ENCODE measurements around the gene PSMD1. TPM values are rescaled to one million over a fixed set of nuclear protein-coding genes. Genes with fewer than 3 reads are reported as not detected.

Gene PSMD1
- total RNA-seq, 2 experiments from 2014 or later: 27.9 to 31.3 TPM

DNA sequence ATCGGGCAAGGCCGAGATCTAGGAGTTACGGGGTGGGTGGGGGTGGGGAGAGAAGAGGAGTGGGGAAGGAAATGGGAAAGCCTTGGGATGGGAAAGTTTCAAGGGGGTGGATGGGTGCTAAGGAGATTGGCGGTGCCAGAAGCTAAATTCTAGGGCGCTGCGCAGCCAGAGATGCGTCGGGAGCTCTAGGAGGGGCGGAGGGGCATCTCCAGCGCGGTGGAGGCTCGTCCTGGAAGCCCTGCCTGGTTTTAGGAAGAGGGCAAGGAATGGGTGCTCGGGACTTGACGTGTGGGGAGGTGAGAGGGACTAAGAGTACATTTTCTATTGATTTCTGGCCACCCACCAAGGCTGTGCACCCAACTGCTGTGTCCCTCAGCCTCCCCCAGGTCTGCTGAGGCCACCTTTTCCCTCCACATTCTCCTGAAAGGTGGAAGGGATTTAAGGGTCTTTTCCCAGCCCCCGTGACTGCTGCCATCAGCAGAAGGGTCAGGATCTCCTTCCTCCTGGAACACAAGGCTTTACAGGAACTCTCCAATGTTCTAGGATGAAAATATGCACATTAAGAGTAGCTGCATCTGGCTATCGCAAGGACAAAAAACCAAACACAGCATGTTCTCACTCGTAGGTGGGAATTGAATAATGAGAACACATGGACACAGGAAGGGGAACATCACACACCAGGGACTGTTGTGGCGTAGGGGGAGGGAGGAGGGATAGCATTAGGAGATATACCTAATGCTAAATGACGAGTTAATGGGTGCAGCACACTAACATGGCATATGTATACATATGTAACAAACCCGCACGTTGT lies 18.0 kb upstream of the PSMD1 start:
- ChIA-PET CTCF (interaction anchor here (0.8 kb wide), 1 partner anchor 14 kb away, joined by 3 read pairs; no protein-coding TSS in a partner anchor), POLR2A (interaction anchor here (0.8 kb wide), 1 partner anchor 14 kb away, joined by 5 read pairs; no protein-coding TSS in a partner anchor)
- Mint-ChIP-seq H3K27me3 (peaks cover 75% of the 10 kb centered on the region), H3K4me1 (ENCODE audit: low read depth) (no peaks in the 10 kb centered on the region), H3K36me3 (ENCODE audit: low read depth) (no peaks in the 10 kb centered on the region), H3K9me3 (no peaks in the 10 kb centered on the region), H3K27ac (no peak overlapping the region), H3K4me3 (peak overlapping the region; percentile 74)
- DNase-seq (no peak), ATAC-seq (ENCODE audit: poor library complexity) (no peak)
- no peak overlapping the region for H3K27ac ChIP-seq (ENCODE audit: low read depth in 1 of 2, low read length in 2 of 2)
- H3K4me3 ChIP-seq (ENCODE audit: low read length): no peak overlapping the region
- intact Hi-C loops (cut with DNase I, micrococcal nuclease): no loop called here
- peaks cover 7% of the 10 kb centered on the region for H3K4me1 ChIP-seq (ENCODE audit: insufficient read depth, low read length)
- no peaks in the 10 kb centered on the region for H3K9me3 ChIP-seq (ENCODE audit: control insufficient read depth in 1 of 2, insufficient read depth in 1 of 2, low read length in 2 of 2)
- no peaks in the 10 kb centered on the region for H3K36me3 ChIP-seq (ENCODE audit: insufficient read depth, low read length)
- TF ChIP-seq CTCF (IDR thresholded peaks at IDR 0.05): no peak
- H3K27me3 ChIP-seq (ENCODE audit: control insufficient read depth in 1 of 2, insufficient read depth in 2 of 2, low read length in 2 of 2): peaks cover 44 to 61% of the 10 kb centered on the region in 2 experiments

DNA sequence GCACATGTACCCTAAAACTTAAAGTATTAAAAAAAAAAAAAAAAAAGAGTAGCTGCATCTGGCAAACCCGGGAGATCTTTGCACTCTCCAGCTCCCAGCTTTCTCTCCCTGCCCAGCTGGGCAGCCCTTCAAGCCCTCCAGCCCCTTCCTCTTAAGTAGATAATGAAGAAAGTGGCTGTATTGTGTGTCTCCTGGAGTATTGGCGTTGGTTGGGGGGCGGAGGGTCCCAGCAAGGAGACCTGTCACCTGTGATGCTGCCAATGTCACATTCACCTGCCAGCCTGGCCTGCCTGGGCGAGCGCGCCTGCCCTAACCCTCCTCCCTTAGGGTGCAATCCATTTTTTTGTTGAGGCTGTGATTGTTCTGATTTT lies 17.4 kb upstream of the PSMD1 start:
- Histone ChIP-seq H3K36me3 (ENCODE audit: insufficient read depth, low read length) (no peaks in the 10 kb centered on the region), H3K4me3 (ENCODE audit: low read length) (no peak overlapping the region), H3K4me1 (ENCODE audit: insufficient read depth, low read length) (peaks cover 7% of the 10 kb centered on the region), H3K27ac (ENCODE audit: low read depth in 1 of 2, low read length in 2 of 2) (no peak overlapping the region), H3K27me3 (ENCODE audit: control insufficient read depth in 1 of 2, insufficient read depth in 2 of 2, low read length in 2 of 2) (peaks cover 43 to 61% of the 10 kb centered on the region in 2 experiments), H3K9me3 (ENCODE audit: control insufficient read depth in 1 of 2, insufficient read depth in 1 of 2, low read length in 2 of 2) (no peaks in the 10 kb centered on the region)
- H3K9me3 Mint-ChIP-seq: no peaks in the 10 kb centered on the region
- no peak overlapping the region for H3K27ac Mint-ChIP-seq
- ATAC-seq (ENCODE audit: poor library complexity) (no peak), DNase-seq (no peak)
- H3K4me1 Mint-ChIP-seq (ENCODE audit: low read depth): no peaks in the 10 kb centered on the region
- ChIA-PET POLR2A (no interaction called here), CTCF (interaction anchor here (0.8 kb wide), 1 partner anchor 14 kb away, joined by 3 read pairs; no protein-coding TSS in a partner anchor)
- intact Hi-C loops (cut with DNase I, micrococcal nuclease): no loop called here
- no peak for TF ChIP-seq CTCF (IDR thresholded peaks at IDR 0.05)
- peak overlapping the region; percentile 15 for H3K4me3 Mint-ChIP-seq
- peaks cover 69% of the 10 kb centered on the region for H3K27me3 Mint-ChIP-seq
- no peaks in the 10 kb centered on the region for H3K36me3 Mint-ChIP-seq (ENCODE audit: low read depth)

GRCh38 chr2:231039821-231040364 lies 16.8 kb upstream of the PSMD1 start:
- peaks cover 41 to 55% of the 10 kb centered on the region in 2 experiments for H3K27me3 ChIP-seq (ENCODE audit: control insufficient read depth in 1 of 2, insufficient read depth in 2 of 2, low read length in 2 of 2)
- CTCF ChIA-PET: interaction anchor here (0.8 kb wide), 1 partner anchor 13 kb away, joined by 3 read pairs; no protein-coding TSS in a partner anchor
- H3K27ac Mint-ChIP-seq: no peak overlapping the region

More at GRCh38 chr2:231039821-231040364, 16.8 kb upstream of the PSMD1 start:
- Histone ChIP-seq H3K4me3 (ENCODE audit: low read length) (no peak overlapping the region), H3K9me3 (ENCODE audit: control insufficient read depth in 1 of 2, insufficient read depth in 1 of 2, low read length in 2 of 2) (no peaks in the 10 kb centered on the region), H3K4me1 (ENCODE audit: insufficient read depth, low read length) (peaks cover 7% of the 10 kb centered on the region), H3K36me3 (ENCODE audit: insufficient read depth, low read length) (no peaks in the 10 kb centered on the region), H3K27ac (ENCODE audit: low read depth in 1 of 2, low read length in 2 of 2) (no peak overlapping the region)
- Mint-ChIP-seq H3K9me3 (no peaks in the 10 kb centered on the region), H3K27me3 (peaks cover 65% of the 10 kb centered on the region), H3K36me3 (ENCODE audit: low read depth) (no peaks in the 10 kb centered on the region), H3K4me3 (peak overlapping the region; percentile 15), H3K4me1 (ENCODE audit: low read depth) (no peaks in the 10 kb centered on the region)
- ATAC-seq (ENCODE audit: poor library complexity) (no peak), DNase-seq (no peak)
- POLR2A ChIA-PET: no interaction called here
- no peak for TF ChIP-seq CTCF (IDR thresholded peaks at IDR 0.05)
- intact Hi-C loops (cut with DNase I, micrococcal nuclease): no loop called here

Data from CD4-positive, alpha-beta T cell (primary cell).